KMS-11 (cell line): ENCODE data around the gene ZIC2.
A peak's percentile ranks its signal among the peaks of the same experiment; 100 is the strongest.

ENCODE experiments used
- H2AFZ ChIP-seq: fragments of 200-600 bp; sonication (generic); 2 replicates; pipeline ENCODE4 v1.6.1; 2016; ENCODE audit warnings: antibody characterized with exemption, mixed run types, low read depth
- H3K27ac ChIP-seq: fragments of 200-600 bp; sonication (generic); 2 replicates; pipeline ENCODE4 v1.6.1; 2016; ENCODE audit warnings: mild to moderate bottlenecking, mixed run types
- H3K27me3 ChIP-seq: fragments of 200-600 bp; sonication (generic); 2 replicates; pipeline ENCODE4 v1.6.1; 2017; ENCODE audit warnings: mild to moderate bottlenecking, low read depth, mixed run types, moderate library complexity; ENCODE audit not compliant: insufficient read depth
- H3K36me3 ChIP-seq: fragments of 200-600 bp; sonication (generic); 2 replicates; pipeline ENCODE4 v1.6.1; 2017; ENCODE audit warnings: mild to moderate bottlenecking, mixed run types; ENCODE audit not compliant: insufficient read depth
- H3K4me1 ChIP-seq: fragments of 200-600 bp; sonication (generic); 2 replicates; pipeline ENCODE4 v1.6.1; 2016; ENCODE audit warnings: mild to moderate bottlenecking, low read depth, mixed run types; ENCODE audit not compliant: poor library complexity, severe bottlenecking
- H3K4me2 ChIP-seq: fragments of 200-600 bp; sonication (generic); 2 replicates; pipeline ENCODE4 v1.7.0; 2016; ENCODE audit warnings: mild to moderate bottlenecking, mixed run types
- H3K4me3 ChIP-seq: fragments of 200-600 bp; sonication (generic); IDR thresholded peaks from 2 replicates; pipeline ENCODE4 v1.6.1; 2017; ENCODE audit warnings: low read depth, low read length, mixed read lengths; ENCODE audit not compliant: insufficient read depth
- H3K79me2 ChIP-seq: fragments of 200-600 bp; sonication (generic); 2 replicates; pipeline ENCODE4 v1.6.1; 2016; ENCODE audit warnings: low read depth, mixed run types; ENCODE audit not compliant: insufficient read depth
- H3K9ac ChIP-seq: fragments of 200-600 bp; sonication (generic); 2 replicates; pipeline ENCODE4 v1.6.1; 2016; ENCODE audit warnings: mild to moderate bottlenecking, mixed run types
- H4K20me1 ChIP-seq: fragments of 200-600 bp; sonication (generic); 2 replicates; pipeline ENCODE4 v1.6.1; 2016; ENCODE audit warnings: mild to moderate bottlenecking, mixed run types; ENCODE audit not compliant: insufficient read depth
- CTCF ChIP-seq: fragments of 200-600 bp; sonication (generic); conservative IDR thresholded peaks from 2 replicates; pipeline ENCODE4 v1.6.1; 2017; ENCODE audit warnings: low read depth, mild to moderate bottlenecking, antibody characterized with exemption, low read length, moderate library complexity, mixed read lengths

The ZIC2 gene

GRCh38 chr13:99969453-99969918, 12.1 kb upstream of the ZIC2 start:
- no peak overlapping the region for H3K4me3 ChIP-seq
- H3K36me3 ChIP-seq, result no peaks in the 10 kb centered on the region
- H3K27me3 ChIP-seq, result no peaks in the 10 kb centered on the region
- peak overlapping the region; percentile 77 for H3K27ac ChIP-seq
- peaks cover 4% of the 10 kb centered on the region; the same call in 1 of the 2 replicates for H3K79me2 ChIP-seq
- H3K4me2 ChIP-seq, result peak overlapping the region; percentile 51
- H3K9ac ChIP-seq, result peak overlapping the region; percentile 85
- TF ChIP-seq CTCF, result no peak
- H2AFZ ChIP-seq, result peak overlapping the region; percentile 66; the same call in 1 of the 2 replicates
- no peaks in the 10 kb centered on the region for H3K4me1 ChIP-seq
- H4K20me1 ChIP-seq, result no peaks in the 10 kb centered on the region

GRCh38 chr13:99969919-99970650, 11.5 kb upstream of the ZIC2 start:
- no peaks in the 10 kb centered on the region for H3K27me3 ChIP-seq
- peak overlapping the region; percentile 51 for H3K4me2 ChIP-seq
- H4K20me1 ChIP-seq, result no peaks in the 10 kb centered on the region
- H2AFZ ChIP-seq, result peak overlapping the region; percentile 66; the same call in 1 of the 2 replicates
- peaks cover 4% of the 10 kb centered on the region; the same call in 1 of the 2 replicates for H3K79me2 ChIP-seq
- no peaks in the 10 kb centered on the region for H3K36me3 ChIP-seq
- H3K4me3 ChIP-seq, result no peak overlapping the region
- peak overlapping the region; percentile 85 for H3K9ac ChIP-seq
- TF ChIP-seq CTCF, result no peak
- no peaks in the 10 kb centered on the region for H3K4me1 ChIP-seq
- peak overlapping the region; percentile 77 for H3K27ac ChIP-seq

DNA sequence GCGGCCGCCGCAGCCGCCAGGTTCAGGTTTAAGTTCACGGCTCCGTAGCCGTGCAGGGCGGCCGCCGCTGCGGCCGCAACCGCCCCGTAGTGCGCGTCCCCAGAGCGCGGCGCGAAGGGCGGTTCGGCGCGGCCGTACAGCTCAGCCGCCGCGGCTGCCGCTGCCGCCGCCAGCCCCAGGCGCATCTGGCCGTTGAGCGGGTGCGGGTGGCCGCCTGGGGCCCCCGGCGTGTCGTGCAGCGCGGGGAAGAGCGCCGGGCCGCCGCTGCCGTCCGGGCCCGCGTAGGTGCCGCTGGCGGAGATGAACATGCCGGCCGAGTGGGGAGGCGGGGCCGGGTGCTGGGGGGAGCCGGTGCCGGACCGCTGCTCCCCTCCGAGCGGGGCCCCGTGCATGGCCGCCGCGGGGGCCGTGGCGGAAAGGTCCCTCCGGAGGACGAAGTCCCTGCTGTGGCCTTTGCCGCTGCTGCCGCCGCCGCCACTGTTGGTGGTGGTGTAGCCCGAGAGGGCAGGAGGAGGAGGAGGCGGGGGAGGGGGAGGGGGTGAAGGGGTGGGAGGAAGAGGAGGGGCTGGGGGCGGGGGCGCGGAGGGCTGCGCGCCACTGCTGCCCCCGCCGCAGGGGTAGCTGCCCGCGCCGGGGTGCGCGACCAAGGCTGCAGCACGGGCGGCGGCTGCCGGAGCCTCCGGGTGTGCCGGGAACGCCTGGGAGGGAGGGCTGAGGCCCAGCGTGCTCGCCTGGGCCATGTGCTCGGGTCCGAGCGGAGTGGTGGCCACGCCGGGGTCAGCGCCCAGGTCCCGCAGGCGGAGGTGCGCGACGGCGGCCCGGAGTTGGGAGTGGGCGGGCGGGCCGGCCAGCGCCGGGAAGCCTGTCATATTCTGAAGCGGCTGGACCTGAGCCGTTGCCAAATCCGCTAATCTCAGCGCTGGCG, 10.7 kb upstream of the ZIC2 start:
- TF ChIP-seq CTCF, result no peak
- Histone ChIP-seq H3K36me3 (no peaks in the 10 kb centered on the region), H3K4me3 (no peak overlapping the region), H2AFZ (peak overlapping the region; percentile 52), H3K4me2 (peak overlapping the region; percentile 51; the same call in 1 of the 2 replicates), H3K27ac (peak overlapping the region; percentile 39; the same call in 1 of the 2 replicates), H4K20me1 (no peaks in the 10 kb centered on the region), H3K9ac (peak overlapping the region; percentile 57; the same call in 1 of the 2 replicates), H3K27me3 (no peaks in the 10 kb centered on the region), H3K79me2 (peaks cover 4% of the 10 kb centered on the region; the same call in 1 of the 2 replicates), H3K4me1 (no peaks in the 10 kb centered on the region)

- H3K27me3 ChIP-seq, result no peaks in the 10 kb centered on the region
- H3K4me2 ChIP-seq, result peak within 1 kb of the TSS; percentile 51; the same call in 1 of the 2 replicates
- H3K27ac ChIP-seq, result peak within 1 kb of the TSS; percentile 39; the same call in 1 of the 2 replicates
- H3K9ac ChIP-seq, result peak within 1 kb of the TSS; percentile 57; the same call in 1 of the 2 replicates
- H4K20me1 ChIP-seq, result no peaks in the 10 kb centered on the region
- peaks cover 4% of the 10 kb centered on the region; the same call in 1 of the 2 replicates for H3K79me2 ChIP-seq
- no peak for TF ChIP-seq CTCF
- H2AFZ ChIP-seq, result peak within 1 kb of the TSS; percentile 52
- no peak within 1 kb of the TSS for H3K4me3 ChIP-seq
- no peaks in the 10 kb centered on the region for H3K36me3 ChIP-seq
- H3K4me1 ChIP-seq, result no peaks in the 10 kb centered on the region
Observed at GRCh38 chr13:99971576-99972189, 9.9 kb upstream of the ZIC2 start, which contains the start of gene ZIC5. TSS of gene ZIC5 (minus strand) at chr13:99971767. CDS start at chr13:99971603, 164 bp downstream.
